DND-41 (cell line): Measurements from ENCODE around the gene KRT23.

Experiments
- ATAC-seq: fragments of 200-7000 bp; cut with Tn5 transposase; 3 replicates; pipeline ENCODE4 v1.9.1; 2021; ENCODE audit warnings: low read depth; ENCODE audit not compliant: insufficient read depth
- DNase-seq: peaks from one replicate; pipeline ENCODE4 v3.0.0-alpha.2; 2020
- H2AFZ ChIP-seq: 2 replicates; pipeline ENCODE4 v1.6.0; 2012; ENCODE audit warnings: low read depth, low read length
- H3K27ac ChIP-seq: 2 replicates; pipeline ENCODE4 v1.5.1; 2012; ENCODE audit warnings: low read length, inconsistent platforms
- H3K27me3 ChIP-seq: fragments of 200-600 bp; sonication (generic); 2 replicates; pipeline ENCODE4 v1.6.0; 2012; ENCODE audit warnings: low read length, mild to moderate bottlenecking, inconsistent platforms; ENCODE audit not compliant: insufficient read depth, poor library complexity
- H3K36me3 ChIP-seq: 2 replicates; pipeline ENCODE4 v1.5.1; 2012; ENCODE audit warnings: low read length, inconsistent platforms; ENCODE audit not compliant: insufficient read depth
- H3K4me1 ChIP-seq: 2 replicates; pipeline ENCODE4 v1.5.1; 2012; ENCODE audit warnings: mild to moderate bottlenecking, low read length; ENCODE audit not compliant: insufficient read depth
- H3K4me2 ChIP-seq: 2 replicates; pipeline ENCODE4 v1.6.0; 2012; ENCODE audit warnings: mild to moderate bottlenecking, moderate library complexity, low read length, inconsistent platforms; ENCODE audit not compliant: insufficient read depth
- H3K4me3 ChIP-seq, 2 experiments: fragments of 200-600 bp in 1 of 2; shearing (Covaris generic) in 1 of 2; 2 replicates each; pipeline ENCODE4 v1.5.1; 2012 to 2016; ENCODE audit warnings: inconsistent platforms in 2 of 2, low read length in 2 of 2, mild to moderate bottlenecking in 2 of 2, low read depth in 1 of 2, moderate library complexity in 1 of 2
- H3K79me2 ChIP-seq: 2 replicates; pipeline ENCODE4 v1.6.0; 2012; ENCODE audit warnings: low read length, inconsistent platforms; ENCODE audit not compliant: insufficient read depth
- H3K9ac ChIP-seq: 2 replicates; pipeline ENCODE4 v1.6.0; 2012; ENCODE audit warnings: low read depth, mild to moderate bottlenecking, inconsistent platforms, low read length, moderate library complexity
- H3K9me3 ChIP-seq: 2 replicates; pipeline ENCODE4 v1.5.1; 2012; ENCODE audit warnings: low read length, moderate library complexity, mild to moderate bottlenecking, inconsistent platforms; ENCODE audit not compliant: insufficient read depth, severe bottlenecking
- H4K20me1 ChIP-seq: 2 replicates; pipeline ENCODE4 v1.6.0; 2012; ENCODE audit warnings: low read length; ENCODE audit not compliant: insufficient read depth
- CTCF ChIP-seq: IDR thresholded peaks from 2 replicates; pipeline ENCODE4 v1.5.1; 2012; ENCODE audit warnings: borderline replicate concordance, low read length, moderate library complexity, mild to moderate bottlenecking; ENCODE audit not compliant: poor library complexity, severe bottlenecking; ENCODE audit errors: extremely low read depth
- EZH2 ChIP-seq: IDR thresholded peaks from 3 replicates; pipeline ENCODE4 v1.6.1; 2012; ENCODE audit warnings: borderline replicate concordance, low read depth, mild to moderate bottlenecking, moderate library complexity, low read length, inconsistent platforms; ENCODE audit not compliant: severe bottlenecking

Gene KRT23

GRCh38 chr17:40942553-40942952 lies 5.1 kb upstream of the KRT23 start:
- H3K27ac ChIP-seq = no peak overlapping the region
- peaks cover 50% of the 10 kb centered on the region for H3K27me3 ChIP-seq
- H3K79me2 ChIP-seq = no peaks in the 10 kb centered on the region
- DNase-seq = no peak
- no peak overlapping the region for H3K4me3 ChIP-seq
- H4K20me1 ChIP-seq = peaks cover 2% of the 10 kb centered on the region; the same call in 1 of the 2 replicates
- H3K36me3 ChIP-seq = no peaks in the 10 kb centered on the region
- H3K4me1 ChIP-seq = no peaks in the 10 kb centered on the region
- no peaks in the 10 kb centered on the region for H3K9me3 ChIP-seq
- no peak for ATAC-seq
- no peak overlapping the region for H3K4me2 ChIP-seq
- no peak for TF ChIP-seq EZH2
- no peak for TF ChIP-seq CTCF
- H2AFZ ChIP-seq = no peak overlapping the region
- no peak overlapping the region for H3K9ac ChIP-seq

GRCh38 chr17:40940266-40940665 lies 2.8 kb upstream of the KRT23 start:
- H3K4me3 ChIP-seq = no peak overlapping the region
- H3K4me1 ChIP-seq = no peaks in the 10 kb centered on the region
- DNase-seq = no peak
- H3K9ac ChIP-seq = no peak overlapping the region
- ATAC-seq = no peak
- no peak overlapping the region for H3K4me2 ChIP-seq
- H4K20me1 ChIP-seq = 0 out of 2 replicates have a peak, but pooled peaks cover under 1% of the 10 kb centered on the region
- H3K36me3 ChIP-seq = no peaks in the 10 kb centered on the region
- H3K27ac ChIP-seq = no peak overlapping the region
- no peak overlapping the region for H2AFZ ChIP-seq
- TF ChIP-seq CTCF (no peak), EZH2 (no peak)
- H3K9me3 ChIP-seq = no peaks in the 10 kb centered on the region
- H3K27me3 ChIP-seq = peaks cover 40% of the 10 kb centered on the region
- no peaks in the 10 kb centered on the region for H3K79me2 ChIP-seq

- Histone ChIP-seq H2AFZ (no peak overlapping the region), H3K4me2 (no peak overlapping the region)
Measured at GRCh38 chr17:40938981-40939380, 1.5 kb upstream of the KRT23 start.

More at GRCh38 chr17:40938981-40939380, 1.5 kb upstream of the KRT23 start:
- DNase-seq (no peak), ATAC-seq (no peak)
- H4K20me1 ChIP-seq = no peaks in the 10 kb centered on the region
- H3K79me2 ChIP-seq = no peaks in the 10 kb centered on the region
- no peaks in the 10 kb centered on the region for H3K36me3 ChIP-seq
- no peak overlapping the region for H3K4me3 ChIP-seq
- H3K4me1 ChIP-seq = no peaks in the 10 kb centered on the region
- H3K27ac ChIP-seq = no peak overlapping the region
- no peak overlapping the region for H3K9ac ChIP-seq
- H3K27me3 ChIP-seq = peaks cover 29% of the 10 kb centered on the region
- TF ChIP-seq EZH2 = no peak
- TF ChIP-seq CTCF = no peak
- no peaks in the 10 kb centered on the region for H3K9me3 ChIP-seq
